GM23248 (cell line): ENCODE results near the gene GPHN.
"Not testable (repeated sequence)": the region's sequence is repeated elsewhere in the genome, so short reads cannot be mapped to it uniquely, and the experiment has no call there.

Experiments used
- EZH2 ChIP-seq: fragments of 200-600 bp; sonication (generic); IDR thresholded peaks from 2 replicates; pipeline ENCODE4 v1.6.1; 2018; ENCODE audit warnings: antibody characterized with exemption, mild to moderate bottlenecking; ENCODE audit not compliant: insufficient read depth, poor library complexity, severe bottlenecking
- EZH2phosphoT487 ChIP-seq: fragments of 200-600 bp; sonication (generic); IDR thresholded peaks from 2 replicates; pipeline ENCODE4 v1.6.1; 2018; ENCODE audit warnings: antibody characterized with exemption, moderate library complexity, mild to moderate bottlenecking, low read depth; ENCODE audit not compliant: insufficient read depth

DNA sequence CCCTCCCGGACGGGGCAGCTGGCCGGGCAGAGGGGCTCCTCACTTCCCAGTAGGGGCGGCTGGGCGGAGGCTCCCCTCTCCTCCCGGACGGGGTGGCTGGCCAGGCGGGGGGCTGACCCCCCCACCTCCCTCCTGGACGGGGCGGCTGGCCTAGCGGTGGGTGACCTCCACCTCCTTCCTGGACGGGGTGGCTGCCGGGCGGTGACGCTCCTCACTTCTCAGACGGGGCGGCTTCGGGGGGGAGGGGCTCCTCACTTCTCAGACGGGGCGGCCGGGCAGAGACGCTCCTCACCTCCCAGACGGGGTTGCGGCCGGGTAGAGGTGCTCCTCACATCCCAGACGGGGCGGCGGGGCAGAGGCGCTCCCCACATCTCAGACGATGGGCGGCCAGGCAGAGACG, 37.8 kb downstream of the GPHN start:
- TF ChIP-seq EZH2, EZH2phosphoT487: not testable (repeated sequence)
